ENCODE measurements around the gene DNTT. TPM values are rescaled to one million over a fixed set of nuclear protein-coding genes. Genes with fewer than 3 reads are reported as not detected.

DNTT gene
- not detected for total RNA-seq

DNA sequence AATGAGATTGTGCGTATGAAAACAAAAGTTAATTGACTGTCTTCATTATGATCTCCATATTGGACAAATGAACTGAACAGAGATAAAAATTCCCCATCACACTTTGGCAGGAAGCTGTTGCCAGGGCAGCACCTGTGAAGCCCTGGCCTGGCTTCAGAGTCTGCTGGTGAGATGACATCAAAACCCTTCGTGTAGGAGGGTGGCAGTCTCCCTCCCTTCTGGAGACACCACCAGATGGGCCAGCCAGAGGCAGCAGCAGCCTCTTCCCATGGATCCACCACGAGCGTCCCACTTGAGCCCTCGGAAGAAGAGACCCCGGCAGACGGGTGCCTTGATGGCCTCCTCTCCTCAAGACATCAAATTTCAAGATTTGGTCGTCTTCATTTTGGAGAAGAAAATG lies at the start of gene DNTT:
Gene DNTT, plus strand, starts transcription at position 205 of the 400 bp plus-strand sequence. Its CDS starts 64 bp downstream, at position 269.
- POLR2A ChIA-PET = no interaction called here
- CTCF ChIA-PET = interaction anchor here (1.3 to 2.5 kb wide), 2 partner anchors 71 to 75 kb away, joined by 3 to 8 read pairs; no protein-coding TSS in a partner anchor
- H3K27me3 Mint-ChIP-seq (ENCODE audit: low read depth) = peaks cover 21% of the 10 kb centered on the region
- peaks cover 13% of the 10 kb centered on the region for H3K4me1 Mint-ChIP-seq (ENCODE audit: low read depth)
- no peaks in the 10 kb centered on the region for H3K36me3 Mint-ChIP-seq (ENCODE audit: low read depth)
- no peaks in the 10 kb centered on the region for H3K9me3 Mint-ChIP-seq (ENCODE audit: insufficient read depth)
- no peak for ATAC-seq
- no peak for DNase-seq
- no peak within 1 kb of the TSS for H3K4me3 Mint-ChIP-seq
- H3K27ac Mint-ChIP-seq = no peak within 1 kb of the TSS

DNA sequence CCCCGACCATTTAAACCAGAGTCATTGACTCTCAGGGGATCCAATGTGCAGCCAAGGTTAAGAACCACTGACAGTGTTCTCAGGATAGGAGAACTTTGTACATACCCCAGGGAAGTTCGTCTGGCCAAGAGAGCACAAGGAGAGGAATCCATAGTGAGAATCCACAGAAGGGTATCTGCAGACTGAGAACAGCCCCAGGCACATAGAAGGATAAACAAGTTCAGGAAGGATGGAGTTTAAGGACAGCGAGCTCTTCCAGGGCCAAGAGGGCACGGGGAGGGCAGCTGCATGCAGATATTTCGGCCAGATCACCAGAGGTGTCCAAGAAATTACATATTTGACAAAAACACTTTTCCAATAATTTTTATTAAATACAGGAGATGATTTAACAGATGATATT lies 49.3 kb upstream of the DNTT start:
- no peak overlapping the region for H3K27ac Mint-ChIP-seq
- H3K9me3 Mint-ChIP-seq (ENCODE audit: insufficient read depth) = no peaks in the 10 kb centered on the region
- DNase-seq (no peak), ATAC-seq (no peak)
- ChIA-PET CTCF (interaction anchor here (0.7 to 1.3 kb wide), 2 partner anchors 26 to 115 kb away, joined by 3 read pairs; no protein-coding TSS in a partner anchor), POLR2A (no interaction called here)
- no peak overlapping the region for H3K4me3 Mint-ChIP-seq
- H3K27me3 Mint-ChIP-seq (ENCODE audit: low read depth) = peaks cover 8% of the 10 kb centered on the region
- no peaks in the 10 kb centered on the region for H3K4me1 Mint-ChIP-seq (ENCODE audit: low read depth)
- no peaks in the 10 kb centered on the region for H3K36me3 Mint-ChIP-seq (ENCODE audit: low read depth)

DNA sequence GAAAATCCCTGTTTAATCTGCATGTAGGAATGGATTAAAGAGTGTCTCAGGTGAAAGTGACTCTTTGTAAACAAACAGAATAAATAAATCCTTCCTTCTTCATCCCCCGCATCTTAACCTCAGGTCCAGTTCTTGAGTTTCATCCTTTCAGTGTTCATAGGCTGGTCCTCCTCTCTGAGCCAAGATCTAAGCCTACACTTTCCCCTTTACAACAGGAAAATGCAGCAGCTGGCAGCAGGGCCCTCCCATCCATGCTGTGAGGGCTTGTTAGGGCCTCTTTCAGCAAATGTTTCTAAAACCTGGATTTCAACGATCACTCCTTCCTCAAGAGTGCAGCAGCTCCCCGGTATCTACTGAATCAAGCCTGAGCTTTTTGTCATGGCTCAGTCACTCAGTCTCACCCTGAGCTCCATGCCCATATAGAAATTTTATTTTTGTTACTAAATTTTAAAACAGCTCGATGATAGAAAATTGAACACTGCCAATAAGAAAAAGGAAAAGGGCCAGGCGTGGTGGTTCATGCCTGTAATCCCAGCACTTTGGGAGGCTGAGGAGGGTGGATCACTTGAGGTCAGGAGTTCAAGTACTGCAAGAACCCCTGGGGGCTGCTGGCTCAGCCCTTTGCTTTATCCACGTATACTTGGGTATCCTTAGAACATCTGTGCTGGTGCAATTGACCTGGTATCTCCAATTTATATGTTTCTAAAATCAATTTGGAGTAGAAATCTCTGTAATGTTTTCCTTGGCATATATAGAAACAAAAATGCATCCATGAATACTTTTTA lies 48.5 kb upstream of the DNTT start:
- ATAC-seq = no peak
- Mint-ChIP-seq H3K4me3 (no peak overlapping the region), H3K9me3 (ENCODE audit: insufficient read depth) (no peaks in the 10 kb centered on the region), H3K27me3 (ENCODE audit: low read depth) (peaks cover 8% of the 10 kb centered on the region), H3K4me1 (ENCODE audit: low read depth) (no peaks in the 10 kb centered on the region), H3K27ac (no peak overlapping the region), H3K36me3 (ENCODE audit: low read depth) (no peaks in the 10 kb centered on the region)
- ChIA-PET CTCF (interaction anchor here (0.7 to 2.0 kb wide), 3 partner anchors 26 to 115 kb away, joined by 3 to 5 read pairs (median 3); no protein-coding TSS in a partner anchor), POLR2A (no interaction called here)
- no peak for DNase-seq

DNA sequence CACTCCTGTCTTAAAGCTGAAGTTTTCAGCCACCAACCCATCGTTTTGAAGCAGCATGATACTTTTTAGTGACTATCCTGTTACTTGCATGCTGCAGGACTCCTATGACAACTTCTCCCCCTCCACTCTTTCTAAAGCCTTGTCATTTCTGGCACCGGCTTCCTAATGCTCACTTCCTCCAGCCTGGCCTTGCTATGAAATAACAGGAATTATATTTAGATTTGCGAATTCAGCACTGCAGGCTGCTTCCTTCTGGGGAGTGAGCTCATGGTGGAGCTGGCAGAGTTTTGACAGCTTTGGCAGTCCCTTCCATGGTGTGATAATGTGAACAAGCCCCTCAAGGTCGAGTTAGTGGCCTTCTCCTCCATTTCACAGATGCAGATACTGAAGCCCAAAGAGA lies 46.3 kb upstream of the DNTT start:
- no peaks in the 10 kb centered on the region for H3K4me1 Mint-ChIP-seq (ENCODE audit: low read depth)
- ChIA-PET POLR2A (no interaction called here), CTCF (interaction anchor here (0.7 kb wide), 1 partner anchor 28 kb away, joined by 3 read pairs; no protein-coding TSS in a partner anchor)
- no peaks in the 10 kb centered on the region for H3K36me3 Mint-ChIP-seq (ENCODE audit: low read depth)
- H3K4me3 Mint-ChIP-seq = no peak overlapping the region
- H3K9me3 Mint-ChIP-seq (ENCODE audit: insufficient read depth) = no peaks in the 10 kb centered on the region
- no peak overlapping the region for H3K27ac Mint-ChIP-seq
- peaks cover 4% of the 10 kb centered on the region for H3K27me3 Mint-ChIP-seq (ENCODE audit: low read depth)
- DNase-seq (no peak), ATAC-seq (no peak)

DNA sequence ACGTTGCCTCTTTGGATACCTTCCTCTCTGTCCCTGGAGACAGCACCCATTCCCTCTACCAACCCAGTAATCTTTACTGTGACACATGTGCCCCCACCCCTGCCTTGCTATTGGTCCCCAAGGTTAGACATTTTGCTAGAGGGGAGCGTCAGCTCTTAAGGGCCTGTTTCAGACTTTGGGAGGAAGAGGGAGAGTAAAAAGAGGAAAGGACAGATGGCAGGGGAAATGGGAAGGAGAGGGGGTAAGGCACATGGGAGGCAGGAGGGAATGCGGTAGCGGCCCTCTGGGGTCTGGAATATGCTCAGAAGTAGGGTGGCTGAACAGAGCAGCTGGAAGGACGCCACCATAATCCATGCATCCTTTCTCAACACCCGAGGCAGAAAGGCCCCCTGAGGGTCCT lies 45.1 kb upstream of the DNTT start:
- no peak overlapping the region for H3K4me3 Mint-ChIP-seq
- no peak for DNase-seq
- ATAC-seq = no peak
- ChIA-PET CTCF (no interaction called here), POLR2A (no interaction called here)
- no peaks in the 10 kb centered on the region for H3K9me3 Mint-ChIP-seq (ENCODE audit: insufficient read depth)
- H3K27me3 Mint-ChIP-seq (ENCODE audit: low read depth) = peaks cover 4% of the 10 kb centered on the region
- H3K4me1 Mint-ChIP-seq (ENCODE audit: low read depth) = no peaks in the 10 kb centered on the region
- H3K36me3 Mint-ChIP-seq (ENCODE audit: low read depth) = no peaks in the 10 kb centered on the region
- H3K27ac Mint-ChIP-seq = no peak overlapping the region

DNA sequence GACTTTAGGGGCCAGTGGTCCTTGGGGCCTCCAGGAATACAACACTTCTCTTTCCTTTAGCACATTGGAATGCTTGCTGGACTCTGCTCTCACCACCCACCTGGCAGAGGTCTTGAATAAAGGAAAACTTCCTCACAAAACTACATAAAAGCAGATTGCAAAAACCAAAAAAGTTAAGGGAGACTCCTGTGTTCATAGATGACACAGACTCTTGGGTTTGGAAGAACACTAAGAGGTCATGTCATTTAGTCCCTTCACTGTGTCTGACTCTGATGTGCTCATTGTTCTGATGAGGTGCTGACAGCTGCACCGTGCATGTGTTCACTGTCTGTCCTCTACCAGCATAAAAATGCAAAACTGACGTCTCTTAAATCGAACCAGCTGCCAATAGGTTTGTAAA lies 44.2 kb upstream of the DNTT start:
- POLR2A ChIA-PET = interaction anchor here (0.6 kb wide), 1 partner anchor 247 kb away, joined by 3 read pairs; no protein-coding TSS in a partner anchor
- H3K27me3 Mint-ChIP-seq (ENCODE audit: low read depth) = peaks cover under 1% of the 10 kb centered on the region
- ATAC-seq = no peak

DNA sequence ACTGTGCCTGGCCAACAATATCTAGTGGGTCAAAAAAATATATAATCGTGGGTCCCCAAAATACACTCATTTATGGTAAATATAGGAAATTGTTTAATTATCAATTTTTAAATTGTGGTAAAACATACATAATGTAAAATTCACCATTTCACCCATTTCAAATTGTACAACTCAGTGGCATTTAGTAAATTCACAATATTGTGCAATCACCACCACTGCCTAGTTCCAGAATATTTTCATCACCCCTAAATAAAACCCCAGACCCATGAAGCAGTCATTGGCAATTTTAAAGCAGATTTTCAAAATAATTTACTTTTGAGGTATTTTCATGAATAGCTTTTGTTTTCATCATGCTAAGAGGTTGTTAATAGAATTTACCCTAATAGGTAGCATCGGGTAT lies 43.1 kb upstream of the DNTT start:
- Mint-ChIP-seq H3K4me3 (no peak overlapping the region), H3K9me3 (ENCODE audit: insufficient read depth) (no peaks in the 10 kb centered on the region), H3K27ac (no peak overlapping the region), H3K36me3 (ENCODE audit: low read depth) (no peaks in the 10 kb centered on the region), H3K4me1 (ENCODE audit: low read depth) (no peaks in the 10 kb centered on the region), H3K27me3 (ENCODE audit: low read depth) (peaks cover 2% of the 10 kb centered on the region)
- no peak for DNase-seq
- no peak for ATAC-seq
- POLR2A ChIA-PET = no interaction called here
- CTCF ChIA-PET = interaction anchor here (1.1 to 2.5 kb wide), 2 partner anchors 30 to 32 kb away, joined by 3 to 8 read pairs; no protein-coding TSS in a partner anchor

More for the DNA sequence above, 44.2 kb upstream of the DNTT start:
- Mint-ChIP-seq H3K27ac (no peak overlapping the region), H3K9me3 (ENCODE audit: insufficient read depth) (no peaks in the 10 kb centered on the region), H3K4me1 (ENCODE audit: low read depth) (no peaks in the 10 kb centered on the region), H3K36me3 (ENCODE audit: low read depth) (no peaks in the 10 kb centered on the region), H3K4me3 (no peak overlapping the region)
- CTCF ChIA-PET = interaction anchor here (2.5 kb wide), 1 partner anchor 31 kb away, joined by 8 read pairs; no protein-coding TSS in a partner anchor
- no peak for DNase-seq

DNA sequence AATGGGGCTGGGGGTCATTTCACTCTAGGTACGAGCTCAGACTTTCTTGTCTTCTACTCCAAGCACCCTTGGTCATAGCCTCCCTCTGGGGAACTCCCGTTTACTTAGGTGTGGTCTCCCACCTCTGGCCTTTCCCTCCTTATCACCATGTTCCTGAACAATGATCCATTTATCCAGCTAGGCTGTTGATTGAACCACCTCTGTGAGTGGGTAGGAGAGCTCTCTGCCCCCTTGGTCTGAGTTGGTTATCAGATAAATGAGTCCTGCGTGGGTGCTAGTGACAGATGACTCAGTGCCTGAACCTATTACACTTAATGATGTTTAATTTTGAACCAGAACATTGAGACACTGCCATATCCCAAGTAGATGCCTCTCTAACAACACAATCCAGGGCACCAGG lies 42.3 kb upstream of the DNTT start:
- Mint-ChIP-seq H3K4me3 (no peak overlapping the region), H3K9me3 (ENCODE audit: insufficient read depth) (no peaks in the 10 kb centered on the region), H3K27me3 (ENCODE audit: low read depth) (peaks cover 2% of the 10 kb centered on the region), H3K27ac (no peak overlapping the region), H3K36me3 (ENCODE audit: low read depth) (no peaks in the 10 kb centered on the region), H3K4me1 (ENCODE audit: low read depth) (no peaks in the 10 kb centered on the region)
- DNase-seq (no peak), ATAC-seq (no peak)
- CTCF ChIA-PET = interaction anchor here (1.1 to 2.5 kb wide), 2 partner anchors 29 to 33 kb away, joined by 3 to 8 read pairs; no protein-coding TSS in a partner anchor
- POLR2A ChIA-PET = no interaction called here

DNA sequence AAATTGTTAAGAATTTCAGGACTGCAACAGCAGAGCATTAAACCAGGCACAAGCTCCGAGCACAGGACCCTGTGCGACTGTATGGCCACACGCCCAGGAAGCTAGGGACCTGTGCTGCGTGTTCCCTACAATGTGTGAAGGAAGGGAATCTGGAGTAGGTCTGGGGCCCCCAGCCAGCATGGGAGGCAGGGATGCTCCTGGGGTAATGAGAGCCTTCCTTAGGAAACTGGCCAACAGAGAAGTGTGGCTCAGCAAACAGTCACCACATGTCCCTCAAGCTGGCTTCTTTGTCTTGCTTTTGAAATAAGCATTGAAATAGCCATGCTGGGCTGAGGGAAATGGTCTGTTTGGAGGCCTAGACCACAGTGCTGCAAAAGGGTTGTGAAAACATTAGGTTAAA lies 41.1 kb upstream of the DNTT start:
- no peaks in the 10 kb centered on the region for H3K4me1 Mint-ChIP-seq (ENCODE audit: low read depth)
- peaks cover 5% of the 10 kb centered on the region for H3K27me3 Mint-ChIP-seq (ENCODE audit: low read depth)
- H3K9me3 Mint-ChIP-seq (ENCODE audit: insufficient read depth) = no peaks in the 10 kb centered on the region
- DNase-seq (no peak), ATAC-seq (no peak)
- POLR2A ChIA-PET = no interaction called here
- CTCF ChIA-PET = no interaction called here
- H3K36me3 Mint-ChIP-seq (ENCODE audit: low read depth) = no peaks in the 10 kb centered on the region
- H3K27ac Mint-ChIP-seq = no peak overlapping the region
- no peak overlapping the region for H3K4me3 Mint-ChIP-seq

DNA sequence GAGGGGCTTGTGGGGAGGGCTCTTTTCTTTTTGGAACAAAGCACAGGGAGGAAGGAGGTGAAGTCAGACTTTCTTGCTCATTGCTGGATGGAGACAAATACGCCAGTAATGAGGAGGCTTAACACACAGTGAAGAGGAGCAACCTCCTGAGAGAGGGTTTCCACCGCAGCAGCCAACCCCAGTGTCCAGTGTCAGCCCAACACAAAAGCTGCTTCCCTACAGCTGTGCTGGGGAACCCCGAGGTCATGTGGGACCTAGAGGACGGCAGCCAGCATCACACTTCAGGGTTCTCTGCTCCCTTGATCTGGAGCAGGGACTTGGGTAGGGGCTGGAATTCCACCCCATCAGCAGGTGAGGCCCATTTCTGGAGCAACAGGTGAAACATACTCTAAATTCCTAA lies 40.6 kb upstream of the DNTT start:
- Mint-ChIP-seq H3K36me3 (ENCODE audit: low read depth) (no peaks in the 10 kb centered on the region), H3K4me3 (no peak overlapping the region), H3K9me3 (ENCODE audit: insufficient read depth) (no peaks in the 10 kb centered on the region), H3K4me1 (ENCODE audit: low read depth) (no peaks in the 10 kb centered on the region), H3K27me3 (ENCODE audit: low read depth) (peaks cover 5% of the 10 kb centered on the region), H3K27ac (no peak overlapping the region)
- ChIA-PET CTCF (no interaction called here), POLR2A (no interaction called here)
- ATAC-seq (no peak), DNase-seq (no peak)

DNA sequence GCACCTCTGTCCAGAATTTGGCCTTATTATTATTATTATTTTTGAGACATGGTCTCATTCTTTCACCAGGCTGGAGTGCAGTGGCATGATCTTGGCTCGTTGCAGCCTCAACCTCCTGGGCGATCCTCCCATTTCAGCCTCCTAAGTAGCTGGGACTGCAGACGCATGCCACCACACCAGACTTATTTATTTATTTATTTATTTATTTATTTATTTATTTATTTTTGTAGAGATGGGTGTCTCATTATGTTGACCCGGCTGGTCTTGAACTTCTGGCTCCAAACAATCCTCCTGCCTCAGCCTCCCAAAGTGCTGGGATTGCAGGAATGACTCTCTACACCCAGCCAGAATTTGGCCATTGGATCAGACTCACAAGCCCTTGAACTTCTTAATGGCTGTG lies 39.3 kb upstream of the DNTT start:
- H3K4me1 Mint-ChIP-seq (ENCODE audit: low read depth) = no peaks in the 10 kb centered on the region
- H3K36me3 Mint-ChIP-seq (ENCODE audit: low read depth) = no peaks in the 10 kb centered on the region
- ChIA-PET POLR2A (no interaction called here), CTCF (interaction anchor here (1.9 kb wide), 1 partner anchor 35 kb away, joined by 8 read pairs; no protein-coding TSS in a partner anchor)
- H3K4me3 Mint-ChIP-seq = no peak overlapping the region
- H3K9me3 Mint-ChIP-seq (ENCODE audit: insufficient read depth) = no peaks in the 10 kb centered on the region
- ATAC-seq = no peak
- DNase-seq = no peak
- no peak overlapping the region for H3K27ac Mint-ChIP-seq
- H3K27me3 Mint-ChIP-seq (ENCODE audit: low read depth) = peaks cover 12% of the 10 kb centered on the region

DNA sequence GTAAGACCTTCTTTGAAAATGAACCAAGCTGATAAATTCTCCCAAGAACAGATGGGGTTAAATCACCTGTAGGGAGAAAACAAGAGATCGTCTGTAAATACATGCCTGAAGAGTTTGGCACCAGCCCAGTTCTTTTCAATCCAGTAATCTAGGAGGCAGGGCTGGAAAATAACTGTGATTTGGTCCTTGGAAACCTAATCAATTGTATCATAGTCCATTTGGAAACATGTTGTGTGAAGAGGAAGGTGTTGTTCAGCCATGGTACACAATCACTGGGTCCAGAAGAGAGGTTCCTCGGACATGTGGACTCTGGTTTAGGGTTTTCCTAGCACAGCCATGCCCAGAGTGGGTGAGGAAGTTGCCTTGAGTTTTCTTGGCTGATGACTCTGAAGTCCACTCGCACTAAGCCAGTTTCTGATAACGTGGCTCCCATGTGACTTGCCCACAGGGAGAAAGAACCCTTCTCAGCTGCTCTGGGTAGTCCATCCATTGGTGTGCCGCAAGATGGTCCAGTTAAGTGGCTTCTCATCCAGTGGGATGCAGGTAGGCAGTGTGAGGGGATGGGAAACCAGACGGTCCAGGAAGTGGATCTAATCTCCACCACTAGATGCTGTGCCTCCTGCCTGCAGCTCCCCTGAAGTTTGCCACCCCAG lies 38.0 kb upstream of the DNTT start:
- no peaks in the 10 kb centered on the region for H3K36me3 Mint-ChIP-seq (ENCODE audit: low read depth)
- no peaks in the 10 kb centered on the region for H3K9me3 Mint-ChIP-seq (ENCODE audit: insufficient read depth)
- H3K27ac Mint-ChIP-seq = no peak overlapping the region
- ATAC-seq = no peak
- POLR2A ChIA-PET = no interaction called here
- no peaks in the 10 kb centered on the region for H3K4me1 Mint-ChIP-seq (ENCODE audit: low read depth)
- CTCF ChIA-PET = interaction anchor here (0.6 to 1.9 kb wide), 2 partner anchors 37 to 104 kb away, joined by 3 to 8 read pairs; no protein-coding TSS in a partner anchor
- H3K27me3 Mint-ChIP-seq (ENCODE audit: low read depth) = peaks cover 13% of the 10 kb centered on the region
- H3K4me3 Mint-ChIP-seq = no peak overlapping the region
- no peak for DNase-seq
